GM12873 (cell line): ENCODE results near the gene LCNL1.
A peak's percentile ranks its signal among the peaks of the same experiment; 100 is the strongest.

Source experiments
- TF ChIP-seq, protein P1 (sequence below): IDR thresholded peaks from 2 replicates; pipeline ENCODE4 v1.5.1; 2012; ENCODE audit warnings: low read depth, mild to moderate bottlenecking, moderate library complexity, low read length, control low read depth; ENCODE audit not compliant: insufficient read depth; ENCODE audit errors: missing control alignments

The LCNL1 gene

GRCh38 chr9:136944212-136944518 is 38.6 kb upstream of the LCNL1 start:
- TF ChIP-seq, protein P1, sequence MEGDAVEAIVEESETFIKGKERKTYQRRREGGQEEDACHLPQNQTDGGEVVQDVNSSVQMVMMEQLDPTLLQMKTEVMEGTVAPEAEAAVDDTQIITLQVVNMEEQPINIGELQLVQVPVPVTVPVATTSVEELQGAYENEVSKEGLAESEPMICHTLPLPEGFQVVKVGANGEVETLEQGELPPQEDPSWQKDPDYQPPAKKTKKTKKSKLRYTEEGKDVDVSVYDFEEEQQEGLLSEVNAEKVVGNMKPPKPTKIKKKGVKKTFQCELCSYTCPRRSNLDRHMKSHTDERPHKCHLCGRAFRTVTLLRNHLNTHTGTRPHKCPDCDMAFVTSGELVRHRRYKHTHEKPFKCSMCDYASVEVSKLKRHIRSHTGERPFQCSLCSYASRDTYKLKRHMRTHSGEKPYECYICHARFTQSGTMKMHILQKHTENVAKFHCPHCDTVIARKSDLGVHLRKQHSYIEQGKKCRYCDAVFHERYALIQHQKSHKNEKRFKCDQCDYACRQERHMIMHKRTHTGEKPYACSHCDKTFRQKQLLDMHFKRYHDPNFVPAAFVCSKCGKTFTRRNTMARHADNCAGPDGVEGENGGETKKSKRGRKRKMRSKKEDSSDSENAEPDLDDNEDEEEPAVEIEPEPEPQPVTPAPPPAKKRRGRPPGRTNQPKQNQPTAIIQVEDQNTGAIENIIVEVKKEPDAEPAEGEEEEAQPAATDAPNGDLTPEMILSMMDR: peak; percentile 9

DNA sequence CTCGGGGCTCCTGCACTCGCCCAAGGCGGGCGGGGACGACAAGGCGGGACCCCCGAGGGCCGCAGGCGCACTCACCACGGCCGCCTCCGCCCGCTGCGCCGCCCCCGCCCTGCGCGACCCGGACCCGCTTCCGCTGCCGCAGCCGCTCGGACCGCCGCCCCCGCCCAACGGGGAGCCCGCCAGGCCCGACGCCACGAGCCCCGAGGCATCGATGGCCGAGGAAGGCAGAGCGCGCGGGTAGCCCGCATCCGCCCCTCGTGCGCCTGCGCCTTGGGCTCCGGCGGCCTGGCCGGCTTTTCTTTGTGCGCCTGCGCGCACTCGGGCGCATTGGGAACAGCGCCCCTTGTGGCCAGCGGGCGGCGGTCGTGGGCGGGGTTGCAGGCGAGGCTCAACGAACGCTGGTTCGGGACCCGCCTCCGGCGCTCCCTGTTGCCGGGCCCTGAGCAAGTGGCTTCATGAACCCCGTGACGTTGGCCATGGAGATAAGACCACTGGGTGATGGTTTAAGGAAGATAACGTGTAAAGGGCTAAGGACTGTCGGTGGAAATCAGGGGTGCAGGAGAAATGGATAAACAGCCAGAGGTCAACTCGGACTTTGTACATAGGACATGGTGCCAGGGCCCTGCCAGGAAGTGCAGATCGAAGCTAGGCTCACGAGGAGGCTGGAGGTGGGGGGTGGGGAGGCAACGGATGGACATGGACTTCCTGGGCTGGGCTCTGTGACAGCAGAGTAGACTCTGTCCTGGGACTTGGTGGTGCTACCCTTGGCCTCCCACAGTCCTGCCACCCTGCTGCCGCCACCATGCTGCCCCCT is 38.1 kb upstream of the LCNL1 start, which contains the start of the genes C8G and FBXW5:
C8G (plus strand) TSS at position 725 of the 814 bp plus-strand sequence; CDS start at position 803, 78 bp downstream.
FBXW5 (minus strand) TSS at position 220 of the 814 bp plus-strand sequence. CDS start 655 bp downstream, outside the sequence.
- TF ChIP-seq, protein P1: peak; percentile 89

DNA sequence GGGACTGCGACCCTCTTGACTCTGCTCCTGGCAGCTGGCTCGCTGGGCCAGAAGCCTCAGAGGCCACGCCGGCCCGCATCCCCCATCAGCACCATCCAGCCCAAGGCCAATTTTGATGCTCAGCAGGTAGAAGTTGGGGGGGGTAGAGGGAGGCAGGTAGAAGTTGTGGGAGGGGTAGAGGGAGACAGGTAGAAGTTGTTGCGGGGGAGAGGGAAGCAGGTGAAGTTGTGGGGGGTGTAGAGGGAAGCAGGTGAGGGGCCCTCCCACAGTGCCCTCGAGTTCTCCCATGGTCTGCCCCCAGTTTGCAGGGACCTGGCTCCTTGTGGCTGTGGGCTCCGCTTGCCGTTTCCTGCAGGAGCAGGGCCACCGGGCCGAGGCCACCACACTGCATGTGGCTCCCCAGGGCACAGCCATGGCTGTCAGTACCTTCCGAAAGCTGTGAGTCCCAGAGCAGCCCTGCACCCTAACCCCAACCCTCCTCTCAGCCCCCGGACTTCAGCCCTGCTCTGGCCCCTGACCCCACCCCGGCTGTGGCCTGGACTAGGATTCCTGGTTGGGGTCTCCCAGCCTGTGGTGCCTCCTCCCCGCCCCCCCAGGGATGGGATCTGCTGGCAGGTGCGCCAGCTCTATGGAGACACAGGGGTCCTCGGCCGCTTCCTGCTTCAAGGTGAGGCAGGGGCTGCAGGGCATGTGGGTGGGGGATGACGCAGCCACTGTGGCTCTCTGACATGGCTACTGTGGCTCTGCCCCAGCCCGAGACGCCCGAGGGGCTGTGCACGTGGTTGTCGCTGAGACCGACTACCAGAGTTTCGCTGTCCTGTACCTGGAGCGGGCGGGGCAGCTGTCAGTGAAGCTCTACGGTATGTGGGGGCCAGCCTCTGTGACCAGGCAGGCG is 37.2 kb upstream of the LCNL1 start:
- TF ChIP-seq, protein P1: no peak

DNA sequence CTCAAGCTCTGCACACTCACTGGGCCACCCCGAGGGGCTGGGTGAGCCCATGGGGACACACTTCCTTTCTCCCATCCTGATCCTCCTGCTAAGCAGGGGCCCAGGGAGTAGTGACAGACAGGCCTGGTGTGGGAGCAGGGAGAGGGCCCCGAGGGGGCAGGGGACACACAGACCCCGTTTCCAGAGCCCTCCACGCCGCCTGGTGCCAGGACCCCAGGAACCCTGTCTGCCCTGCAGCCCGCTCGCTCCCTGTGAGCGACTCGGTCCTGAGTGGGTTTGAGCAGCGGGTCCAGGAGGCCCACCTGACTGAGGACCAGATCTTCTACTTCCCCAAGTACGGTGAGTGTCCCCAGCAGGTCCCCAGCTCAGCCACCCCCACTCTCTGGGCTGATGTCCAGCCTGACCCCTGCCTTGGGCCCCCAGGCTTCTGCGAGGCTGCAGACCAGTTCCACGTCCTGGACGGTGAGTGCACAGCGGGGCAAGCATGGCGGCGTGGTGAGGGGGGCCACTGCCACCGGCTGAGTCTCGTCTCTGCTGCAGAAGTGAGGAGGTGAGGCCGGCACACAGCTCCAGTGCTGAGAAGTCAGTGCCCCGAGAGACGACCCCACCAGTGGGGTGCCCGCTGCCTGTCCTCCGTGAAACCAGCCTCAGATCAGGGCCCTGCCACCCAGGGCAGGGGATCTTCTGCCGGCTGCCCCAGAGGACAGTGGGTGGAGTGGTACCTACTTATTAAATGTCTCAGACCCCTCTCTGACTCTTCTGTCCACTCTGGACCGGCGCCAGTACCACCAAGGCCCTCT is 36.4 kb upstream of the LCNL1 start:
- TF ChIP-seq, protein P1: no peak

GRCh38 chr9:136947028-136947891 is 35.5 kb upstream of the LCNL1 start:
- TF ChIP-seq, protein P1: no peak

DNA sequence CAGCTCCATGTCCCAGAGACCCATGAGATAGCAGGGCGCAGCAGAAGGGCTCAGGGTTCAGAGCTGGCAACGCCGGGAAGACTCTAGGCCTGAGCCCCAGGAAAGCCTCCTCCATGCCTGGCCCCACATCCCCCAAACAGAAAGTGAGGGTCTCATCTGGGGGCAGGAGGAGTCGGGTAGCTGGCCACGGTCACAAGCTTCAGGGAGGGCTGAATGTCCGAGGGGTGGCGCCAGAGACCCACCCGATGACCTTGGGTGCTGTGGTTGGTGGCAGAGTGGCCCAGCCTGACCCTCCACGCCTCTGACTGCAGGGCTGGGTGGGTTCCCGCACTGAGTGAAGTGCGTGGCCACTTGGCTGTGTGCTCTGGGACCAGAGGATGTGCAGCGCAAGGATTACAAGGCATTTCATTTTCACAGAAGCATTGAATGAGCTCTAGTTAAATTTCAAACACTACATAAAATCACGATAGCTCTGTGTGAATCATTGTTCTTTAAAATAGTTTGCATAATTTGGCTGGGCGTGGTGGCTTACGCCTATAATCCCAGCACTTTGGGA is 34.8 kb upstream of the LCNL1 start:
- TF ChIP-seq, protein P1: peak; percentile 68
